Esophagus muscularis mucosa (tissue), 4 donors: Measurements from ENCODE around the gene C1QTNF7.

Source experiments
- CTCF ChIP-seq, 3 experiments: fragments of 200-600 bp in 2 of 3; fragments of 450-650 bp in 1 of 3; sonication (generic) in 2 of 3; IDR thresholded peaks; one replicate each; pipeline ENCODE4 v1.5.1; 2017 to 2019; ENCODE audit warnings: antibody characterized with exemption in 3 of 3, mild to moderate bottlenecking in 2 of 3, moderate library complexity in 1 of 3
- EP300 ChIP-seq: sonication (generic); formaldehyde crosslinking; IDR thresholded peaks from one replicate; pipeline ENCODE4 v1.6.1; 2017; ENCODE audit warnings: antibody characterized with exemption
- POLR2A ChIP-seq: fragments of 450-650 bp; IDR thresholded peaks from one replicate; pipeline ENCODE4 v1.6.1; 2017; ENCODE audit warnings: antibody characterized with exemption, moderate library complexity, mild to moderate bottlenecking, low read depth
- POLR2AphosphoS5 ChIP-seq, 2 donors: sonication (generic); formaldehyde crosslinking; IDR thresholded peaks; one replicate each; pipeline ENCODE4 v1.6.1; 2017; ENCODE audit warnings: antibody characterized with exemption in 2 of 2

GRCh38 chr4:15459706-15460105, 31.9 kb downstream of the C1QTNF7 start:
- TF ChIP-seq CTCF (IDR thresholded peaks at IDR 0.05) (no peak), POLR2A (no peak), POLR2AphosphoS5 (IDR thresholded peaks at IDR 0.05) (no peak), EP300 (no peak)
